ENCODE data around the gene PNKP. TPM values are rescaled to one million over a fixed set of nuclear protein-coding genes. Genes with fewer than 3 reads are reported as not detected.

PNKP gene
- polyA plus RNA-seq, 1 donor from 2014 or later, result 43.1 TPM

GRCh38 chr19:49887037-49887664, 19.8 kb upstream of the PNKP start:
- H3K36me3 ChIP-seq (ENCODE audit: insufficient read depth, low read length), result peaks cover 9% of the 10 kb centered on the region

GRCh38 chr19:49884760-49885159, 17.4 kb upstream of the PNKP start:
- no peak for TF ChIP-seq EZH2 (IDR thresholded peaks at IDR 0.05; ENCODE audit: borderline replicate concordance, insufficient read depth, low read length, poor library complexity, severe bottlenecking)
- TF ChIP-seq REST (IDR thresholded peaks at IDR 0.05; ENCODE audit: borderline replicate concordance), result no peak
- no peak for TF ChIP-seq SMC3 (conservative IDR thresholded peaks at IDR 0.05; ENCODE audit: poor library complexity)
- peaks cover 6% of the 10 kb centered on the region for H3K9me3 ChIP-seq (ENCODE audit: low read length)
- no peak overlapping the region for H2AFZ ChIP-seq (ENCODE audit: low read depth, low read length)
- no peak overlapping the region for H3K9ac ChIP-seq (ENCODE audit: low read length)
- no peaks in the 10 kb centered on the region for H3K27me3 ChIP-seq (ENCODE audit: insufficient read depth, low read depth, low read length)
- H3K36me3 ChIP-seq (ENCODE audit: insufficient read depth, low read length), result peaks cover 9% of the 10 kb centered on the region
- no peaks in the 10 kb centered on the region for H3K9me2 ChIP-seq (ENCODE audit: insufficient read depth, low read length)
- H3K27ac ChIP-seq (ENCODE audit: low read length), result no peak overlapping the region
- H3K79me2 ChIP-seq (replicated peaks; ENCODE audit: insufficient read depth, low read length), result no peaks in the 10 kb centered on the region
- H3K4me2 ChIP-seq (ENCODE audit: low read length), result no peak overlapping the region
- no peak overlapping the region for H3K4me3 ChIP-seq (ENCODE audit: low read length)
- H3F3A ChIP-seq (ENCODE audit: insufficient read depth, low read length, poor library complexity, severe bottlenecking), result no peaks in the 10 kb centered on the region
- H4K20me1 ChIP-seq (ENCODE audit: insufficient read depth), result no peaks in the 10 kb centered on the region

More at GRCh38 chr19:49887037-49887664, 19.8 kb upstream of the PNKP start:
- Histone ChIP-seq H3K79me2 (replicated peaks; ENCODE audit: insufficient read depth, low read length) (no peaks in the 10 kb centered on the region), H4K20me1 (ENCODE audit: insufficient read depth) (no peaks in the 10 kb centered on the region), H3F3A (ENCODE audit: insufficient read depth, low read length, poor library complexity, severe bottlenecking) (no peaks in the 10 kb centered on the region), H3K9me2 (ENCODE audit: insufficient read depth, low read length) (no peaks in the 10 kb centered on the region), H3K9me3 (ENCODE audit: low read length) (peaks cover 6% of the 10 kb centered on the region), H3K4me3 (ENCODE audit: low read length) (no peak overlapping the region), H2AFZ (ENCODE audit: low read depth, low read length) (no peak overlapping the region), H3K27me3 (ENCODE audit: insufficient read depth, low read depth, low read length) (peaks cover 8% of the 10 kb centered on the region), H3K9ac (ENCODE audit: low read length) (no peak overlapping the region), H3K4me2 (ENCODE audit: low read length) (no peak overlapping the region), H3K27ac (ENCODE audit: low read length) (no peak overlapping the region)
- TF ChIP-seq TAF1 (IDR thresholded peaks at IDR 0.05; ENCODE audit: low read depth) (no peak), RAD21 (conservative IDR thresholded peaks at IDR 0.05) (no peak), CTCF (IDR thresholded peaks at IDR 0.05; ENCODE audit: poor library complexity, severe bottlenecking) (no peak), EP300 (conservative IDR thresholded peaks at IDR 0.05; ENCODE audit: poor library complexity, severe bottlenecking) (no peak), REST (IDR thresholded peaks at IDR 0.05; ENCODE audit: borderline replicate concordance) (no peak), MXI1 (conservative IDR thresholded peaks at IDR 0.05; ENCODE audit: poor library complexity, severe bottlenecking) (no peak), POLR2AphosphoS5 (IDR thresholded peaks at IDR 0.05) (no peak), EZH2 (IDR thresholded peaks at IDR 0.05; ENCODE audit: borderline replicate concordance, insufficient read depth, low read length, poor library complexity, severe bottlenecking) (no peak), SMC3 (conservative IDR thresholded peaks at IDR 0.05; ENCODE audit: poor library complexity) (no peak)

Data from neural cell (in vitro differentiated cells).